GM10266 (cell line): ENCODE measurements around the gene EFNB3.

ENCODE experiments used
- DNase-seq: peaks from one replicate; pipeline ENCODE4 v3.0.0; 2012; ENCODE audit errors: extremely low spot score
- CTCF ChIP-seq: IDR thresholded peaks from 2 replicates; pipeline ENCODE4 v1.5.1; 2012; ENCODE audit warnings: mild to moderate bottlenecking, low read depth; ENCODE audit not compliant: control insufficient read depth, insufficient read depth; ENCODE audit errors: missing control alignments

The EFNB3 gene

GRCh38 chr17:7742729-7743128, 37.7 kb downstream of the EFNB3 start:
- DNase-seq = no peak
- TF ChIP-seq CTCF = no peak

GRCh38 chr17:7744416-7744815, 39.4 kb downstream of the EFNB3 start:
- DNase-seq = no peak
- no peak for TF ChIP-seq CTCF

GRCh38 chr17:7745748-7746470, 40.9 kb downstream of the EFNB3 start:
- no peak for TF ChIP-seq CTCF
- DNase-seq = no peak

GRCh38 chr17:7747635-7748071, 42.7 kb downstream of the EFNB3 start:
- no peak for DNase-seq
- TF ChIP-seq CTCF = no peak

GRCh38 chr17:7748076-7748775, 43.2 kb downstream of the EFNB3 start:
- TF ChIP-seq CTCF = no peak
- DNase-seq = no peak

- TF ChIP-seq CTCF = no peak
- no peak for DNase-seq
These were observed 45.4 kb downstream of the EFNB3 start for GRCh38 chr17:7750321-7750821.

- no peak for DNase-seq
- TF ChIP-seq CTCF = no peak
These were observed 49.7 kb downstream of the EFNB3 start for GRCh38 chr17:7754656-7755055.
